Measurements from ENCODE around the gene NPSR1.

GRCh38 chr7:34656041-34656440 is 2.0 kb upstream of the NPSR1 start:
- TF ChIP-seq EP300 (IDR thresholded peaks at IDR 0.05) (no peak), POLR2AphosphoS5 (IDR thresholded peaks at IDR 0.05) (no peak), POLR2A (IDR thresholded peaks at IDR 0.05) (no peak)
- TF ChIP-seq, protein P1, sequence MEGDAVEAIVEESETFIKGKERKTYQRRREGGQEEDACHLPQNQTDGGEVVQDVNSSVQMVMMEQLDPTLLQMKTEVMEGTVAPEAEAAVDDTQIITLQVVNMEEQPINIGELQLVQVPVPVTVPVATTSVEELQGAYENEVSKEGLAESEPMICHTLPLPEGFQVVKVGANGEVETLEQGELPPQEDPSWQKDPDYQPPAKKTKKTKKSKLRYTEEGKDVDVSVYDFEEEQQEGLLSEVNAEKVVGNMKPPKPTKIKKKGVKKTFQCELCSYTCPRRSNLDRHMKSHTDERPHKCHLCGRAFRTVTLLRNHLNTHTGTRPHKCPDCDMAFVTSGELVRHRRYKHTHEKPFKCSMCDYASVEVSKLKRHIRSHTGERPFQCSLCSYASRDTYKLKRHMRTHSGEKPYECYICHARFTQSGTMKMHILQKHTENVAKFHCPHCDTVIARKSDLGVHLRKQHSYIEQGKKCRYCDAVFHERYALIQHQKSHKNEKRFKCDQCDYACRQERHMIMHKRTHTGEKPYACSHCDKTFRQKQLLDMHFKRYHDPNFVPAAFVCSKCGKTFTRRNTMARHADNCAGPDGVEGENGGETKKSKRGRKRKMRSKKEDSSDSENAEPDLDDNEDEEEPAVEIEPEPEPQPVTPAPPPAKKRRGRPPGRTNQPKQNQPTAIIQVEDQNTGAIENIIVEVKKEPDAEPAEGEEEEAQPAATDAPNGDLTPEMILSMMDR (IDR thresholded peaks at IDR 0.05): no peak
